Astrocyte (in vitro differentiated cells and primary cell): ENCODE measurements around the gene CACNG3.

Source experiments
- EZH2 ChIP-seq: IDR thresholded peaks from 2 replicates; pipeline ENCODE4 v1.6.1; 2012; ENCODE audit warnings: mild to moderate bottlenecking, low read length, inconsistent platforms; ENCODE audit not compliant: insufficient read depth
- TF ChIP-seq, protein P1 (sequence below): IDR thresholded peaks from 2 replicates; pipeline ENCODE4 v1.5.1; 2011; ENCODE audit warnings: low read depth, mild to moderate bottlenecking, inconsistent platforms, low read length, moderate library complexity; ENCODE audit not compliant: insufficient read depth

DNA sequence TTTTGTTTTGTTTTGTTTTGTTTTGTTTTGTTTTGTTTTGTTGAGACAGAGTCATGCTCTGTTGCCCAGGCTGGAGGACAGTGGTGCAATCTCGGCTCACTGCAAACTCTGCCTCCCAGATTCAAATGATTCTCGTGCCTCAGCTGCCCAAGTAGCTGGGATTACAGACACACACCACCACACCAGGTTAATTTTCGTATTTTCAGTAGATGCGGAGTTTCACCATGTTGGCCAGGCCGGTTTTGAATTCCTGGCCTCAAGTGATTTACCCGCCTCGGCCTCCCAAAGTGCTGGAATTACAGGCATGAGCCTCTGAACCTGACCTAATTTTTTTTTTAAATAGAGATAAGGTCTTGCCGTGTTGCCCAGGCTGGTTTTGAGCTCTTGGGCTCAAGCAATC is 46.5 kb downstream of the CACNG3 start:
- TF ChIP-seq, protein P1, sequence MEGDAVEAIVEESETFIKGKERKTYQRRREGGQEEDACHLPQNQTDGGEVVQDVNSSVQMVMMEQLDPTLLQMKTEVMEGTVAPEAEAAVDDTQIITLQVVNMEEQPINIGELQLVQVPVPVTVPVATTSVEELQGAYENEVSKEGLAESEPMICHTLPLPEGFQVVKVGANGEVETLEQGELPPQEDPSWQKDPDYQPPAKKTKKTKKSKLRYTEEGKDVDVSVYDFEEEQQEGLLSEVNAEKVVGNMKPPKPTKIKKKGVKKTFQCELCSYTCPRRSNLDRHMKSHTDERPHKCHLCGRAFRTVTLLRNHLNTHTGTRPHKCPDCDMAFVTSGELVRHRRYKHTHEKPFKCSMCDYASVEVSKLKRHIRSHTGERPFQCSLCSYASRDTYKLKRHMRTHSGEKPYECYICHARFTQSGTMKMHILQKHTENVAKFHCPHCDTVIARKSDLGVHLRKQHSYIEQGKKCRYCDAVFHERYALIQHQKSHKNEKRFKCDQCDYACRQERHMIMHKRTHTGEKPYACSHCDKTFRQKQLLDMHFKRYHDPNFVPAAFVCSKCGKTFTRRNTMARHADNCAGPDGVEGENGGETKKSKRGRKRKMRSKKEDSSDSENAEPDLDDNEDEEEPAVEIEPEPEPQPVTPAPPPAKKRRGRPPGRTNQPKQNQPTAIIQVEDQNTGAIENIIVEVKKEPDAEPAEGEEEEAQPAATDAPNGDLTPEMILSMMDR, result no peak
- no peak for TF ChIP-seq EZH2
